Measurements from ENCODE around the gene CORT. TPM values are rescaled to one million over a fixed set of nuclear protein-coding genes. Genes with fewer than 3 reads are reported as not detected.
"Not testable (repeated sequence)": the region's sequence is repeated elsewhere in the genome, so short reads cannot be mapped to it uniquely, and the experiment has no call there.

CORT gene
- total RNA-seq, 1 donor from 2014 or later: 0.40 TPM

- not testable (repeated sequence) for H3K9me3 Mint-ChIP-seq; DNase-seq; H3K27me3 Mint-ChIP-seq; H3K36me3 Mint-ChIP-seq (ENCODE audit: low read depth)
- H3K4me3 Mint-ChIP-seq: peak overlapping the region; percentile 97
- peaks cover 31% of the 10 kb centered on the region for H3K4me1 Mint-ChIP-seq
- intact Hi-C loops (cut with micrococcal nuclease): loop anchor here (2.0 kb wide), 1 partner anchor 75 kb away; the partner anchor contains the start of gene PGD
- H3K27ac Mint-ChIP-seq: peak overlapping the region; percentile 89
Measured at GRCh38 chr1:10474309-10474612, 24.4 kb downstream of the CORT start.

DNA sequence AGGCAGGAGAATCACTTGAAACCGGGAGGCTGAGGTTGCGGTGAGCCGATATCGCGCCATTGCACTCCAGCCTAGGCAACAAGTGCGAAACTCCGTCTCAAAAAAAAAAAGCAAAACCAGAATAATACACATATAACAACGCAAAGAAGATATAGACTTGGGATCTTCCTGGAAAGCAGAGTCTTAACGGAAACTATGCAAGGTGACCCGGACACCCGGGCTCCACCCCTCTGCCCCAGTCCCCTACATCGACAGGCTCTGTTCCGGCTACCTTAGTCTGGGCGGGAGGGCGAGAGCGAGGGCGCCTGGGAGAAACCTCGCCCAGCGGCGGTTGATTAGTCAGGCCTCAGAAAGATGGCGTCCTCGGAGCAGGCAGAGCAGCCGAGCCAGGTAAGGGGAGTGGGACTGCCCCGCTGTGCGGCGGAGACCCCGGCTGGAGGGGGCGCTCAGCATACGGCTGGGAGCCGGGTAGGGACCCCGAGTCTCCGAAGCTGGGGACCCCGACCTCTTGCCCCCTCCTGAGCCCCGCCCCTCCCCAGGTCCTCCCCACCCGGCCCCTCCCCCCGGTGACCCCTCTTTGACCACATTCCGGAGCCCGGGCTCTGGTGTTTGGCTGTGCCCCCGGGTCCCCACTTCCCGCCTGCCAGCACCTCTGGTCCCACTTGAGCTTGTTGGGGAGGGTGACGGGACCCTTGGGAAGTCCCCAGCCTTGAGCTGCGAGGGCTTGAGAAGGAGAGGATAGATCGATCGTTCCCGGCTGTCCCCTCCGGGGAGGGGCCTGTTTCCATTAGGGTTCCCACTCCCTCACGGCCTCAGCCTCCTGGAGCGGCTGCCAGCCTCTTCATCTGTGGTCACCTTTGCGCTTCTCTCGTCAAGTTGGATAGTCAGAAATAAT lies 25.0 kb downstream of the CORT start, which contains the start of gene PEX14:
Gene PEX14, plus strand, starts transcription at position 338 of the 895 bp plus-strand sequence. Its CDS starts 17 bp downstream, at position 355.
- Mint-ChIP-seq H3K27ac (peak within 1 kb of the TSS; percentile 89), H3K9me3 (no peaks in the 10 kb centered on the region), H3K36me3 (ENCODE audit: low read depth) (peaks cover 9% of the 10 kb centered on the region), H3K4me3 (peak within 1 kb of the TSS; percentile 97), H3K27me3 (no peaks in the 10 kb centered on the region), H3K4me1 (peaks cover 34% of the 10 kb centered on the region)
- DNase-seq: peak; percentile 96
- intact Hi-C loops (cut with micrococcal nuclease): loop anchor here (2.0 kb wide), 1 partner anchor 76 kb away; the partner anchor contains the start of gene PGD

DNA sequence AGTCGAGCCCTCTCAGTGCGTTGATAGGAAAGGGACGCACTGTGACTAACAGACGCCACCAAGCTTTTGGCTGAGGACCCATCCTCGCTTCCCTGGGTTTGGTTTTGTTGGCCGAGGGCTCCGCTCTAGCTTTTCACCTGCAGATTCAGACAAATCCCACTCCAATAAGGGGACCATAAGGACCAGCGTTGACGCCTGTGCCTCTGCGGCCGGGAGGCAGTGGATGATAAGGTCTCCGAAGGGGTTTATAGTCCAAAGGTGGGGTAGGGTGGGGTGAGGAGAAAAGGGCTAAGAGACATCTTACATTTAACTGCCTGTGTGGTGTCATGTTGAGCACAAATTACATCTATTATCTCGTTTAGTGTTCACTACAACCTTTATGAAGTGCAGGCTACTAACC lies 25.7 kb downstream of the CORT start:
- H3K27ac Mint-ChIP-seq: peak overlapping the region; percentile 83
- H3K9me3 Mint-ChIP-seq: no peaks in the 10 kb centered on the region
- peaks cover 9% of the 10 kb centered on the region for H3K36me3 Mint-ChIP-seq (ENCODE audit: low read depth)
- H3K4me3 Mint-ChIP-seq: peak overlapping the region; percentile 97
- peaks cover 34% of the 10 kb centered on the region for H3K4me1 Mint-ChIP-seq
- intact Hi-C loops (cut with micrococcal nuclease): loop anchor here (2.0 kb wide), 1 partner anchor 77 kb away; the partner anchor contains the start of gene PGD
- DNase-seq: no peak
- H3K27me3 Mint-ChIP-seq: no peaks in the 10 kb centered on the region

DNA sequence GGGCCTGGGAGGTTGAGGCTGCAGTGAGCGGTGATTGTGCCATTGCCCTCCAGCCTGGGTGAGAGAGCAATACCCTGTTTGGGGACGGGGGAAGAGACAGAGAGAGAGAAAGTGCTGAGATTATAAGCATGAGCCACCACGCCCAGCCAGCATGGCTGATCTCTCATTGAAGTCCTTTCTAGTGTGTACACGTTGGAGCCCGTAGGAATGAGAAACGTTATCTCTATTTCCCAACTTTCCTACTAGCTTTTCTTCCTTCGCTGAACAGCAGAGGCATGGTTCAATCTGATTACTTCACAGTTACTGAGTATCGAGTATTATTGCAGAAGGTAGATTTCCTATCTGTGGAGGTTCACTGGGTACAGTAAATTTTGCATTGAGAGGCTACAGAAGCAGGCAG lies 29.5 kb downstream of the CORT start:
- Mint-ChIP-seq H3K9me3 (no peaks in the 10 kb centered on the region), H3K36me3 (ENCODE audit: low read depth) (peaks cover 6% of the 10 kb centered on the region), H3K27me3 (no peaks in the 10 kb centered on the region), H3K27ac (no peak overlapping the region), H3K4me3 (no peak overlapping the region), H3K4me1 (peaks cover 26% of the 10 kb centered on the region)
- no peak for DNase-seq
- intact Hi-C loops (cut with micrococcal nuclease): no loop called here

DNA sequence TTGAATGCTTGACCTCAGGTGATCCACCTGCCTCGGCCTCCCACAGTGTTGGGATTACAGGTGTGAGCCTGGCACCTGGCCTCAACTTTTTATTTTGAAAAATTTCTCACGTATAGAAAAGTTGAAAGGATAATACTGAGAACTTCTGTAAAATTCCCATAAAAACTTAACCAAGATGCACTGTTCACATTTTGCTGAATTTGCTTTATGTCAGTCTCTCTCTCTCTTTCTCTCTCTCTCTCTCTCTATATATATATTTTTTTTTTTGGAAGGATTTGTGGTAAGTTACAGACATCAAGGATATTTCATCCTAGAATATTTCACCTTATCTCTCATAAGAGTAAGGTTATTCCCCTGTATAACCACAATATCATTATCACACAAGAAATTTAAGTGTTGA lies 30.8 kb downstream of the CORT start:
- no peak for DNase-seq
- Mint-ChIP-seq H3K4me3 (no peak overlapping the region), H3K27me3 (no peaks in the 10 kb centered on the region), H3K36me3 (ENCODE audit: low read depth) (peaks cover 5% of the 10 kb centered on the region), H3K9me3 (no peaks in the 10 kb centered on the region), H3K27ac (no peak overlapping the region), H3K4me1 (peaks cover 17% of the 10 kb centered on the region)
- intact Hi-C loops (cut with micrococcal nuclease): no loop called here

- peaks cover 7% of the 10 kb centered on the region for H3K4me1 Mint-ChIP-seq
- H3K9me3 Mint-ChIP-seq: no peaks in the 10 kb centered on the region
- intact Hi-C loops (cut with micrococcal nuclease): no loop called here
- H3K36me3 Mint-ChIP-seq (ENCODE audit: low read depth): peaks cover 14% of the 10 kb centered on the region
- no peak overlapping the region for H3K4me3 Mint-ChIP-seq
- no peak for DNase-seq
- no peaks in the 10 kb centered on the region for H3K27me3 Mint-ChIP-seq
- no peak overlapping the region for H3K27ac Mint-ChIP-seq
Measured at GRCh38 chr1:10484521-10484920, 34.7 kb downstream of the CORT start.

- Mint-ChIP-seq H3K4me1 (peaks cover 16% of the 10 kb centered on the region), H3K27ac (peak overlapping the region; percentile 44), H3K4me3 (no peak overlapping the region), H3K27me3 (no peaks in the 10 kb centered on the region), H3K9me3 (no peaks in the 10 kb centered on the region), H3K36me3 (ENCODE audit: low read depth) (peaks cover 18% of the 10 kb centered on the region)
- no peak for DNase-seq
- intact Hi-C loops (cut with micrococcal nuclease): loop anchor here (10.0 kb wide), 1 partner anchor 275 kb away; the partner anchor contains the start of gene KIF1B
Measured at GRCh38 chr1:10489291-10490055, 39.6 kb downstream of the CORT start.

- no peaks in the 10 kb centered on the region for H3K27me3 Mint-ChIP-seq
- no peak overlapping the region for H3K27ac Mint-ChIP-seq
- H3K4me1 Mint-ChIP-seq: peaks cover 26% of the 10 kb centered on the region
- H3K9me3 Mint-ChIP-seq: no peaks in the 10 kb centered on the region
- H3K36me3 Mint-ChIP-seq (ENCODE audit: low read depth): peaks cover 18% of the 10 kb centered on the region
- intact Hi-C loops (cut with micrococcal nuclease): loop anchor here (10.0 kb wide), 1 partner anchor 276 kb away; the partner anchor contains the start of gene KIF1B
- no peak for DNase-seq
- H3K4me3 Mint-ChIP-seq: no peak overlapping the region
Measured at GRCh38 chr1:10490286-10490970, 40.6 kb downstream of the CORT start.

- DNase-seq: no peak
- peaks cover 15% of the 10 kb centered on the region for H3K36me3 Mint-ChIP-seq (ENCODE audit: low read depth)
- H3K9me3 Mint-ChIP-seq: no peaks in the 10 kb centered on the region
- peaks cover 51% of the 10 kb centered on the region for H3K4me1 Mint-ChIP-seq
- H3K27ac Mint-ChIP-seq: peak overlapping the region; percentile 91
- intact Hi-C loops (cut with micrococcal nuclease): loop anchor here (1.0 to 10.0 kb wide), 3 partner anchors 22 to 280 kb away; partner anchors contain the start of genes CENPS, DFFA and KIF1B
- peak overlapping the region; percentile 85 for H3K4me3 Mint-ChIP-seq
- H3K27me3 Mint-ChIP-seq: no peaks in the 10 kb centered on the region
Measured at GRCh38 chr1:10494418-10494753, 44.6 kb downstream of the CORT start.

DNA sequence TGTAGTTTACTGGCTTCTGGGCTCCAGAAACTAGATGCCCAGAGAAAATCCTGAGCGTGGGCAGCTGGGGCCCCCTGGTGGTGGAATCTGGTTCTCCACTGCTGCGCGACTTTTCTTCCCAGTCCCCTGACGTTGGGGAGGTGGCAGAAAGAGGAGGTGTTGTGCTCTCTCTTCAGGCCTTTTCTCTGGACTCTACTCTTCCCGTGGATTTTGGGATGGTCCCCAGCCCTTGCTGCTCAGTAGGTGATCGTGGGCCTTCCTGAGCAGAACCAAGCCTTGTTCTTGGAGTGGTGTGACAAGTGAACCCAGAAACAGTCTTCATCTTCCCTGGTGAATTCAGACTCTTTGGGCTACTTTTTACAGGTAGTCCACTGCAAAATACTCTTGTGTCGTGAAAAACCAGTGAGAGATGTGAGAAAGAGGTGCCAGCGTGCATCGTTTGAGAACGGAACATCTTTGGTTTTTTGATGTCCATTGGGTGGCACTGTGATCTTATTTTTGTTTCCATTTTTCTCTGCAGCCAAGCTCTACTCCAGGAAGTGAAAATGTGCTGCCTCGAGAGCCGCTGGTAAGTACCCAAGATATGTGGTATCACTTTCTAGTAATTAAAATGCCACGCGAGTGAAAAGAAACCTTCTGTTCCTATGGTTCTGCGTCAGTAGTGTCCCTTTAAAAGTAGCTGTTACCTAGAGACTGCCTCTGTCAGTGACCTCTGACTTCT lies 45.1 kb downstream of the CORT start:
- peak overlapping the region; percentile 85 for H3K4me3 Mint-ChIP-seq
- H3K9me3 Mint-ChIP-seq: no peaks in the 10 kb centered on the region
- H3K4me1 Mint-ChIP-seq: peaks cover 48% of the 10 kb centered on the region
- peak; percentile 95 for DNase-seq
- peaks cover 11% of the 10 kb centered on the region for H3K36me3 Mint-ChIP-seq (ENCODE audit: low read depth)
- H3K27me3 Mint-ChIP-seq: no peaks in the 10 kb centered on the region
- intact Hi-C loops (cut with micrococcal nuclease): loop anchor here (1.0 to 10.0 kb wide), 9 partner anchors 16 to 517 kb away; partner anchors contain the start of genes CENPS, DFFA, KIF1B and TARDBP
- H3K27ac Mint-ChIP-seq: peak overlapping the region; percentile 91

GRCh38 chr1:10495475-10495817 lies 45.6 kb downstream of the CORT start:
- H3K9me3 Mint-ChIP-seq: no peaks in the 10 kb centered on the region
- no peak for DNase-seq
- H3K27me3 Mint-ChIP-seq: no peaks in the 10 kb centered on the region
- peak overlapping the region; percentile 85 for H3K4me3 Mint-ChIP-seq
- intact Hi-C loops (cut with micrococcal nuclease): loop anchor here (1.0 to 10.0 kb wide), 7 partner anchors 16 to 517 kb away; partner anchors contain the start of genes KIF1B and TARDBP
- peak overlapping the region; percentile 91 for H3K27ac Mint-ChIP-seq
- peaks cover 47% of the 10 kb centered on the region for H3K4me1 Mint-ChIP-seq
- H3K36me3 Mint-ChIP-seq (ENCODE audit: low read depth): peaks cover 10% of the 10 kb centered on the region

GRCh38 chr1:10495952-10496351 lies 46.1 kb downstream of the CORT start:
- peak; percentile 78 for DNase-seq
- Mint-ChIP-seq H3K27me3 (no peaks in the 10 kb centered on the region), H3K27ac (peak overlapping the region; percentile 91), H3K36me3 (ENCODE audit: low read depth) (peaks cover 10% of the 10 kb centered on the region), H3K4me3 (peak overlapping the region; percentile 85), H3K4me1 (peaks cover 47% of the 10 kb centered on the region), H3K9me3 (no peaks in the 10 kb centered on the region)
- intact Hi-C loops (cut with micrococcal nuclease): loop anchor here (1.0 to 10.0 kb wide), 7 partner anchors 15 to 516 kb away; partner anchors contain the start of genes KIF1B and TARDBP

DNA sequence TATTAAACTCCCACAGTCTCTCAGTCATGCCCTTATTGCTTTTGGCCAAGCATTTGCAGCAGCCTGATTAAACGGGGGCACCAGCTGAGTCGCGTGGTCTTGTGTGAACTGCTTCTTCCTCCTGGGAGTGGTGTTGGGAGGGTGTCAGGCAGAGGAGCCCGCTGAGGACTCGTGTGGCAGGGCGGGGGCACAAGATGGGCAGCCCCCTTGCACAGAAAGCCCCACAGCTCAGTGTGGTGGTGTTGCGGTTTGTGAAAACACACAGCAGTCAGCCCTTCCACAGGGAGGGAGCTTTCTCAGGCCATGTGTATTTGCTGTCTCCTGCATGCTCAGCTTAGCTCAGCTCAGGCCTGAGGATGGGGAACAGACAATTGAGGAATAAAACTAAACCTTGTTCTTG lies 47.3 kb downstream of the CORT start:
- H3K4me3 Mint-ChIP-seq: no peak overlapping the region
- no peaks in the 10 kb centered on the region for H3K27me3 Mint-ChIP-seq
- DNase-seq: no peak
- intact Hi-C loops (cut with micrococcal nuclease): loop anchor here (5.0 to 10.0 kb wide), 4 partner anchors 195 to 515 kb away; partner anchors contain the start of genes KIF1B and TARDBP
- no peaks in the 10 kb centered on the region for H3K9me3 Mint-ChIP-seq
- H3K4me1 Mint-ChIP-seq: peaks cover 51% of the 10 kb centered on the region
- peaks cover 10% of the 10 kb centered on the region for H3K36me3 Mint-ChIP-seq (ENCODE audit: low read depth)
- no peak overlapping the region for H3K27ac Mint-ChIP-seq

All from activated CD4-positive, alpha-beta T cell treated with anti-CD3 and anti-CD28 coated beads, Interleukin-2, amount 10 ng/mL, durations not matched to agents 24 days and 14 days (primary cell).